SU-DHL-6 (cell line): Measurements from ENCODE around the gene MRPL14.
"Not testable (repeated sequence)": the region's sequence is repeated elsewhere in the genome, so short reads cannot be mapped to it uniquely, and the experiment has no call there.

Source experiments
- H2AFZ ChIP-seq: fragments of 200-600 bp; sonication (generic); 2 replicates; pipeline ENCODE4 v1.6.1; 2014; ENCODE audit warnings: low read depth, mild to moderate bottlenecking, moderate library complexity, mixed read lengths, antibody characterized with exemption, low read length; ENCODE audit not compliant: severe bottlenecking
- H3F3A ChIP-seq: fragments of 200-600 bp; shearing (Covaris generic); 2 replicates; pipeline ENCODE4 v1.6.0; 2016; ENCODE audit warnings: antibody characterized with exemption, mild to moderate bottlenecking; ENCODE audit not compliant: insufficient read depth
- H3K27ac ChIP-seq: fragments of 200-600 bp; sonication (generic); 2 replicates; pipeline ENCODE4 v1.5.1; 2016; ENCODE audit warnings: low read depth, mild to moderate bottlenecking, low read length, moderate library complexity, mixed read lengths
- H3K27me3 ChIP-seq: fragments of 200-600 bp; sonication (generic), shearing (Covaris generic); 2 replicates; pipeline ENCODE4 v1.6.0; 2014; ENCODE audit warnings: mild to moderate bottlenecking, low read length
- H3K36me3 ChIP-seq: fragments of 200-600 bp; sonication (generic); 2 replicates; pipeline ENCODE4 v1.6.1; 2014; ENCODE audit warnings: mild to moderate bottlenecking, low read length, mixed read lengths
- H3K4me2 ChIP-seq: fragments of 300-600, 200-600 bp; shearing (Covaris generic), sonication (generic); 2 replicates; pipeline ENCODE4 v1.6.0; 2014; ENCODE audit warnings: low read length, low read depth, mild to moderate bottlenecking; ENCODE audit not compliant: poor library complexity, severe bottlenecking
- H3K4me3 ChIP-seq: fragments of 200-600 bp; sonication (generic); 2 replicates; pipeline ENCODE4 v1.5.1; 2014; ENCODE audit warnings: antibody characterized with exemption, low read length, mild to moderate bottlenecking, mixed read lengths; ENCODE audit not compliant: insufficient read depth, poor library complexity, severe bottlenecking
- H3K79me2 ChIP-seq: fragments of 200-600 bp; sonication (generic); 2 replicates; pipeline ENCODE4 v1.6.1; 2014; ENCODE audit warnings: mild to moderate bottlenecking, low read length, moderate library complexity; ENCODE audit not compliant: insufficient read depth
- H3K9ac ChIP-seq: fragments of 200-600 bp; sonication (generic); 2 replicates; pipeline ENCODE4 v1.7.0; 2014; ENCODE audit warnings: mild to moderate bottlenecking, low read length
- H3K9me2 ChIP-seq: fragments of 200-600 bp; sonication (generic); replicated peaks from 2 replicates; pipeline ENCODE4 v1.6.1; 2014; ENCODE audit warnings: low read length; ENCODE audit not compliant: insufficient read depth
- H3K9me3 ChIP-seq: fragments of 200-600 bp; sonication (generic); 2 replicates; pipeline ENCODE4 v1.6.1; 2014; ENCODE audit warnings: low read length, mixed read lengths; ENCODE audit not compliant: insufficient read depth
- H4K20me1 ChIP-seq: fragments of 200-600 bp; sonication (generic); 2 replicates; pipeline ENCODE4 v1.6.1; 2014; ENCODE audit warnings: low read depth, mild to moderate bottlenecking, antibody characterized with exemption, low read length, moderate library complexity, mixed read lengths
- EZH2phosphoT487 ChIP-seq: fragments of 200-600 bp; sonication (generic), shearing (Covaris generic); conservative IDR thresholded peaks from 2 replicates; pipeline ENCODE4 v1.6.1; 2018; ENCODE audit warnings: mild to moderate bottlenecking, antibody characterized with exemption, low read length, moderate library complexity, mixed read lengths
- TF ChIP-seq, protein P1 (sequence below): fragments of 200-600 bp; sonication (generic); IDR thresholded peaks from one replicate; pipeline ENCODE4 v1.5.1; 2017; ENCODE audit warnings: antibody characterized with exemption, mild to moderate bottlenecking, low read length, moderate library complexity; ENCODE audit not compliant: insufficient read depth, poor library complexity, severe bottlenecking

Gene MRPL14

DNA sequence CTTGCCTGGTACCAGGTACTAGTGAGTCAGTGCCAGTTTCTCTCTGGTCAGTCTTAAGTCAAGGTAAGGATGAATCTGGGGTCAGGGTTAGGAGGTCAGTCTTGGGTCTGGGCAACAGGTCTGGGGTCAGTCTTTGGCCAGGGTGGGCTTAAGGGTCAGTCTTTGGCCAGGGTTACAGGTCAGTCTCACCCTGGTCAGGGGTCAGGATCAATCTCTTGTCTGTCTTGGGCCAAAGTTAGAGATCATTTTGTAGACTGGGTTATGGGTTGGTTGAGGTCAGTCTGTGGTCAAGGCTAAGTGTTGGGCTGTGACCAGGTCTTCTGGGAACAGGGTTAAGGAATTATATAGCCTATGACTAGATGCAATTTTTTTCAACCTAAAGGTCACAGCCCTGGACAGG is 18.6 kb upstream of the MRPL14 start:
- H4K20me1 ChIP-seq, result no peaks in the 10 kb centered on the region

DNA sequence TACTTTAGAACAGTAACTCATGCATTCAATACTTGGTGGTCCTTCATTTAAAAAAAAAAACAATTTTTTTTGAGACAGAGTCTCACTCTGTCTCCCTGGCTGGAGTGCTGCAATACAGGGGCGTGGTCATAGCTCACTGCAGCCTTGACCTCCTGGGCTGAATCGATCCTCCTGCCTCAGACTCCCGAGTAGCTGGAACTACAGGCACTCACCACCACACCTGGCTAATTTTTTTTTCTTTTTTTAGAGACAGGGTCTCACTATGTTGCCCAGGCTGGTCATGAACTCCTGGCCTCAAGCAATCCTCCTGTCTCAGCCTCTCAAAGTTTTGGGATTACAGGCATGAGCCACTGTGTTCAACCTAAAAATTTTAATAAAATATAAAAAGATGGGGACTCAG is 17.3 kb upstream of the MRPL14 start:
- not testable (repeated sequence) for H3K9me3 ChIP-seq, H2AFZ ChIP-seq, H3K27ac ChIP-seq, H4K20me1 ChIP-seq, H3K9me2 ChIP-seq, H3K9ac ChIP-seq, H3K36me3 ChIP-seq, H3F3A ChIP-seq, H3K79me2 ChIP-seq, H3K4me3 ChIP-seq, H3K4me2 ChIP-seq, H3K27me3 ChIP-seq

More for the DNA sequence above, 18.6 kb upstream of the MRPL14 start:
- no peak overlapping the region for H3K27ac ChIP-seq
- no peaks in the 10 kb centered on the region for H3F3A ChIP-seq
- no peak overlapping the region for H3K9ac ChIP-seq
- no peaks in the 10 kb centered on the region for H3K9me2 ChIP-seq
- no peaks in the 10 kb centered on the region for H3K27me3 ChIP-seq
- no peaks in the 10 kb centered on the region for H3K9me3 ChIP-seq
- no peak overlapping the region for H3K4me3 ChIP-seq
- H3K79me2 ChIP-seq, result no peaks in the 10 kb centered on the region
- H2AFZ ChIP-seq, result no peak overlapping the region
- H3K36me3 ChIP-seq, result no peaks in the 10 kb centered on the region
- no peak overlapping the region for H3K4me2 ChIP-seq
- TF ChIP-seq EZH2phosphoT487, result no peak
- TF ChIP-seq, protein P1, sequence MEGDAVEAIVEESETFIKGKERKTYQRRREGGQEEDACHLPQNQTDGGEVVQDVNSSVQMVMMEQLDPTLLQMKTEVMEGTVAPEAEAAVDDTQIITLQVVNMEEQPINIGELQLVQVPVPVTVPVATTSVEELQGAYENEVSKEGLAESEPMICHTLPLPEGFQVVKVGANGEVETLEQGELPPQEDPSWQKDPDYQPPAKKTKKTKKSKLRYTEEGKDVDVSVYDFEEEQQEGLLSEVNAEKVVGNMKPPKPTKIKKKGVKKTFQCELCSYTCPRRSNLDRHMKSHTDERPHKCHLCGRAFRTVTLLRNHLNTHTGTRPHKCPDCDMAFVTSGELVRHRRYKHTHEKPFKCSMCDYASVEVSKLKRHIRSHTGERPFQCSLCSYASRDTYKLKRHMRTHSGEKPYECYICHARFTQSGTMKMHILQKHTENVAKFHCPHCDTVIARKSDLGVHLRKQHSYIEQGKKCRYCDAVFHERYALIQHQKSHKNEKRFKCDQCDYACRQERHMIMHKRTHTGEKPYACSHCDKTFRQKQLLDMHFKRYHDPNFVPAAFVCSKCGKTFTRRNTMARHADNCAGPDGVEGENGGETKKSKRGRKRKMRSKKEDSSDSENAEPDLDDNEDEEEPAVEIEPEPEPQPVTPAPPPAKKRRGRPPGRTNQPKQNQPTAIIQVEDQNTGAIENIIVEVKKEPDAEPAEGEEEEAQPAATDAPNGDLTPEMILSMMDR, result no peak

DNA sequence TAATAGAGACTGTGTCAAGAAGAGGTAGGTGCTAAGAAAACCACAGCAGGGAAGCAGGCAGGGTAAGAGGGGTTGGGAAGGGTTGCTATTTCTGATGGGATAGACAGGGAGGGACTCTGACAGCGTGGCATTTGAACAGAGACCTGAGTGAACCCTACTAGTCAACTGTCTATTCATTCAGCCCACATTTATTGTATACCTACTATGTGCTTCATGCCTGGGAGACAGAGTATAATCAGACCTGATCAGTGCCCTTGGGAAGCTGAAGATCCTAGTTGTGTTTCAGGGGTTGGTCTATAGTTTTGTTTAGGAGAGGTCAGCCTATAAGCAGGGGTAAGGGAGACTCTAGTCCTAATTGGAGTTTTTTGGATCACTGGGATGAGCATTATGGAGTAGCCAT is 16.5 kb upstream of the MRPL14 start:
- Histone ChIP-seq H3K27ac (no peak overlapping the region), H3K79me2 (no peaks in the 10 kb centered on the region), H3F3A (no peaks in the 10 kb centered on the region), H3K27me3 (no peaks in the 10 kb centered on the region), H4K20me1 (no peaks in the 10 kb centered on the region), H3K4me3 (no peak overlapping the region), H3K9me2 (no peaks in the 10 kb centered on the region), H3K4me2 (no peak overlapping the region), H3K9ac (no peak overlapping the region), H2AFZ (no peak overlapping the region), H3K36me3 (no peaks in the 10 kb centered on the region), H3K9me3 (no peaks in the 10 kb centered on the region)
- TF ChIP-seq, protein P1, result no peak
- TF ChIP-seq EZH2phosphoT487, result no peak

DNA sequence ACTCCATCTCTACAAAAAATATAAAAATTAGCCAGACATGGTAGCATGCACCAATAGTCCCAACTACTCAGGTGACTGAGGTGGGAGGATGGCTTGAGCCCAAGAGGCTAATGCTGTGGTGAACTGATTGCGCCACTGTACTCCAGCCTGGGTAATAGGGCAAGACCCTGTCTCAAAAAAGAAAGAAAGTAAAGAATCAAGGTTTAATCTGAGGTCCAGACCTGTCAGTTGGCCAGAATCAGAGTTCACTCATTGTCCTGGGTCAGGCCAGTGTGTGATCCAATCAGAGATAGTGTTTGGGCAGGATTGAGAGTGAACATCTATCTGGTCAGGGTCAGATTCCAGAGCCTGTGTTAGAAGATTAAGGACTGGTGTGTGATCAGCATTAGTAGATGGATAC is 15.6 kb upstream of the MRPL14 start:
- H3K9ac ChIP-seq, result no peak overlapping the region
- no peaks in the 10 kb centered on the region for H4K20me1 ChIP-seq
- H3K4me2 ChIP-seq, result no peak overlapping the region
- no peak overlapping the region for H3K27ac ChIP-seq
- no peaks in the 10 kb centered on the region for H3F3A ChIP-seq
- no peaks in the 10 kb centered on the region for H3K79me2 ChIP-seq
- TF ChIP-seq, protein P1, result no peak
- TF ChIP-seq EZH2phosphoT487, result no peak
- no peak overlapping the region for H2AFZ ChIP-seq
- no peaks in the 10 kb centered on the region for H3K36me3 ChIP-seq
- H3K9me2 ChIP-seq, result no peaks in the 10 kb centered on the region
- no peaks in the 10 kb centered on the region for H3K27me3 ChIP-seq
- no peaks in the 10 kb centered on the region for H3K9me3 ChIP-seq
- H3K4me3 ChIP-seq, result no peak overlapping the region
